Measurements from ENCODE around the gene CHD8. TPM values are rescaled to one million over a fixed set of nuclear protein-coding genes. Genes with fewer than 3 reads are reported as not detected.

The CHD8 gene
- total and polyA plus RNA-seq, 2 of the 13 experiments (the other 11 are each of a cell fraction or from before 2014, with no cell fraction given): 35.1 to 79.6 TPM

DNA sequence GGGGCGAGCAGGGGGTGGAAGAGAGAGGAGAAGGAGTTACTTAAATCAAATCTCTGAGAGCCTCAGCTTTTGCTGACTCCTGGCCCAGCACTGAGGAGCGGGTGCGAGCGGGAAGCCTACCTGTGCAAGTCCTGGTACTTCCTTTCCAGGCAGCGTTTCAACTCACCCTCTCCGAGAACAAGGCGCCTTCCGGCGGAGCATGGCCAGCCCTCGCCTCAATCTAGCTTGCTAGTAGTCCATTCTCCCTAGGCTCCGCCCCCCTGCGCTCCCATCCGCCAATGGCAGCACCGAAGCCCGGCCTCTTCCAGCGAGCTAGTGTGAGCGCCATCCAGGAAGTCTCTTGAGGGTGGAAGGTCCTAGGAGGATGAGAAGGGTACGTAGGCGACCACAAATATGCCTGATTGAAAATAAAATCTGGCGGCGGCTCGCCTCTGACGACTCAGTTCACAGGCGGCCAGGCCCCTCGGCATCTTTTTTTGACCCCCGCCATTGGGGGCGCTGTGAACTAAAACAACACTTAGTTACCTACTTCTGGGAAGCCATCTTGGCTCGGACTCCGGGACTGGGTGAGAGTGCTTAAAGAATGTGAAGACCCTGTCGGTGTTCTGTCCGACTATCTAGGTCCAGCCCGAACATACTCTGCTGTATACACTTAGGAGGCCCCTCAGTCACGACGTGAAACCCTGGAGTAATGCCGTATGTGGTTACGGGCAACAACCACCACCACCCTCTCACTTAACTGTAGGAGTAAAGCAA lies at the start of gene CHD8 (continued):
- TF ChIP-seq PITX1 (CRISPR knock-in tag; IDR thresholded peaks at IDR 0.05) (0 out of 2 replicates have a peak, but pooled peaks have one; percentile 18), ZNF644 (CRISPR knock-in tag; IDR thresholded peaks at IDR 0.05; ENCODE audit: low read depth) (peak; percentile 78; the same call in 1 of the 2 replicates), HMGXB4 (CRISPR knock-in tag; IDR thresholded peaks at IDR 0.05; ENCODE audit: borderline replicate concordance in 1 of 2, low read depth in 1 of 2) (peak; percentile 99), ZNF749 (CRISPR knock-in tag; IDR thresholded peaks at IDR 0.05; ENCODE audit: borderline replicate concordance) (no peak; the same call in 1 of the 2 replicates), RFXANK (CRISPR knock-in tag; IDR thresholded peaks at IDR 0.05) (peak; percentile 58; the same call in 1 of the 2 replicates), NR2F6 (IDR thresholded peaks at IDR 0.05) (peak; percentile 53; the same call in 1 of the 2 replicates), NR2F6 (CRISPR knock-in tag; IDR thresholded peaks at IDR 0.05) (no peak; the same call in none of the 2 replicates), KLF16 (CRISPR knock-in tag; IDR thresholded peaks at IDR 0.05) (no peak; a peak in 2 of 4 replicates), CREB3 (CRISPR knock-in tag; IDR thresholded peaks at IDR 0.05) (no peak), FOXC1 (CRISPR knock-in tag; IDR thresholded peaks at IDR 0.05; ENCODE audit: borderline replicate concordance) (peak; percentile 87), ZNF768 (CRISPR knock-in tag; IDR thresholded peaks at IDR 0.05) (0 out of 2 replicates have a peak, but pooled peaks have one; percentile 53), ZNF367 (CRISPR knock-in tag; IDR thresholded peaks at IDR 0.05; ENCODE audit: borderline replicate concordance) (no peak), NFKB2 (CRISPR knock-in tag; IDR thresholded peaks at IDR 0.05; ENCODE audit: borderline replicate concordance) (peak; percentile 94; the same call in 1 of the 2 replicates), HOXA5 (CRISPR knock-in tag; IDR thresholded peaks at IDR 0.05) (peak; percentile 39; the same call in 1 of the 2 replicates), ZBTB43 (CRISPR knock-in tag; conservative IDR thresholded peaks at IDR 0.05) (no peak; the same call in 1 of the 2 replicates), ZNF562 (CRISPR knock-in tag; IDR thresholded peaks at IDR 0.05; ENCODE audit: borderline replicate concordance) (no peak)
- TF ChIP-seq, protein P1, sequence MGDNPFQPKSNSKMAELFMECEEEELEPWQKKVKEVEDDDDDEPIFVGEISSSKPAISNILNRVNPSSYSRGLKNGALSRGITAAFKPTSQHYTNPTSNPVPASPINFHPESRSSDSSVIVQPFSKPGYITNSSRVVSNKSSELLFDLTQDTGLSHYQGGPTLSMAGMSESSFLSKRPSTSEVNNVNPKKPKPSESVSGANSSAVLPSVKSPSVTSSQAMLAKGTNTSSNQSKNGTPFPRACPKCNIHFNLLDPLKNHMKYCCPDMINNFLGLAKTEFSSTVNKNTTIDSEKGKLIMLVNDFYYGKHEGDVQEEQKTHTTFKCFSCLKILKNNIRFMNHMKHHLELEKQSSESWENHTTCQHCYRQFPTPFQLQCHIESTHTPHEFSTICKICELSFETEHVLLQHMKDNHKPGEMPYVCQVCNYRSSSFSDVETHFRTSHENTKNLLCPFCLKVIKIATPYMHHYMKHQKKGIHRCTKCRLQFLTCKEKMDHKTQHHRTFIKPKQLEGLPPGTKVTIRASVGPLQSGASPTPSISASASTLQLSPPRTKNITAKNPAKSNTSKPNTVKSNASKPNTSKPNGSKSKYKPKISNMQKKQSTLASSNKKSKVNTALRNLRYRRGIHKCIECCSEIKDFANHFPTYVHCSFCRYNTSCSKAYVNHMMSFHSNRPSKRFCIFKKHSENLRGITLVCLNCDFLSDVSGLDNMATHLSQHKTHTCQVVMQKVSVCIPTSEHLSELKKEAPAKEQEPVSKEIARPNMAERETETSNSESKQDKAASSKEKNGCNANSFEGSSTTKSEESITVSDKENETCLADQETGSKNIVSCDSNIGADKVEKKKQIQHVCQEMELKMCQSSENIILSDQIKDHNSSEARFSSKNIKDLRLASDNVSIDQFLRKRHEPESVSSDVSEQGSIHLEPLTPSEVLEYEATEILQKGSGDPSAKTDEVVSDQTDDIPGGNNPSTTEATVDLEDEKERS (CRISPR knock-in tag; IDR thresholded peaks at IDR 0.05): peak; percentile 96
- TF ChIP-seq, protein P2, sequence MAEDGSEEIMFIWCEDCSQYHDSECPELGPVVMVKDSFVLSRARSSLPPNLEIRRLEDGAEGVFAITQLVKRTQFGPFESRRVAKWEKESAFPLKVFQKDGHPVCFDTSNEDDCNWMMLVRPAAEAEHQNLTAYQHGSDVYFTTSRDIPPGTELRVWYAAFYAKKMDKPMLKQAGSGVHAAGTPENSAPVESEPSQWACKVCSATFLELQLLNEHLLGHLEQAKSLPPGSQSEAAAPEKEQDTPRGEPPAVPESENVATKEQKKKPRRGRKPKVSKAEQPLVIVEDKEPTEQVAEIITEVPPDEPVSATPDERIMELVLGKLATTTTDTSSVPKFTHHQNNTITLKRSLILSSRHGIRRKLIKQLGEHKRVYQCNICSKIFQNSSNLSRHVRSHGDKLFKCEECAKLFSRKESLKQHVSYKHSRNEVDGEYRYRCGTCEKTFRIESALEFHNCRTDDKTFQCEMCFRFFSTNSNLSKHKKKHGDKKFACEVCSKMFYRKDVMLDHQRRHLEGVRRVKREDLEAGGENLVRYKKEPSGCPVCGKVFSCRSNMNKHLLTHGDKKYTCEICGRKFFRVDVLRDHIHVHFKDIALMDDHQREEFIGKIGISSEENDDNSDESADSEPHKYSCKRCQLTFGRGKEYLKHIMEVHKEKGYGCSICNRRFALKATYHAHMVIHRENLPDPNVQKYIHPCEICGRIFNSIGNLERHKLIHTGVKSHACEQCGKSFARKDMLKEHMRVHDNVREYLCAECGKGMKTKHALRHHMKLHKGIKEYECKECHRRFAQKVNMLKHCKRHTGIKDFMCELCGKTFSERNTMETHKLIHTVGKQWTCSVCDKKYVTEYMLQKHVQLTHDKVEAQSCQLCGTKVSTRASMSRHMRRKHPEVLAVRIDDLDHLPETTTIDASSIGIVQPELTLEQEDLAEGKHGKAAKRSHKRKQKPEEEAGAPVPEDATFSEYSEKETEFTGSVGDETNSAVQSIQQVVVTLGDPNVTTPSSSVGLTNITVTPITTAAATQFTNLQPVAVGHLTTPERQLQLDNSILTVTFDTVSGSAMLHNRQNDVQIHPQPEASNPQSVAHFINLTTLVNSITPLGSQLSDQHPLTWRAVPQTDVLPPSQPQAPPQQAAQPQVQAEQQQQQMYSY (CRISPR knock-in tag; IDR thresholded peaks at IDR 0.05): no peak
